Mesenchymal stem cell (in vitro differentiated cells and primary cell): ENCODE results near the gene ROPN1L.

Source experiments
- DNase-seq: peaks from one replicate; pipeline ENCODE4 v3.0.0-alpha.2; 2013
- H2AFZ ChIP-seq: one replicate; pipeline ENCODE4 v1.6.1; 2013; ENCODE audit warnings: low read depth, mild to moderate bottlenecking, control low read depth, inconsistent platforms, low read length, moderate library complexity
- H2AK5ac ChIP-seq: 2 replicates; pipeline ENCODE4 v1.6.1; 2013; ENCODE audit warnings: low read length, moderate library complexity, mild to moderate bottlenecking, inconsistent platforms; ENCODE audit not compliant: severe bottlenecking
- H2BK120ac ChIP-seq: one replicate; pipeline ENCODE4 v1.6.1; 2013; ENCODE audit warnings: low read depth, mild to moderate bottlenecking, inconsistent platforms, low read length, moderate library complexity
- H2BK12ac ChIP-seq, 2 experiments: one replicate each; pipeline ENCODE4 v1.6.1; 2013; ENCODE audit warnings: inconsistent platforms in 2 of 2, low read length in 2 of 2, mild to moderate bottlenecking in 2 of 2, moderate library complexity in 2 of 2, control low read depth in 1 of 2
- H2BK15ac ChIP-seq: one replicate; pipeline ENCODE4 v1.6.1; 2013; ENCODE audit warnings: mild to moderate bottlenecking, low read depth, inconsistent platforms; ENCODE audit not compliant: poor library complexity, severe bottlenecking
- H2BK5ac ChIP-seq: 2 replicates; pipeline ENCODE4 v1.6.1; 2013; ENCODE audit warnings: low read depth, mild to moderate bottlenecking, low read length, control low read depth, inconsistent platforms; ENCODE audit not compliant: poor library complexity, severe bottlenecking
- H3K14ac ChIP-seq, 2 experiments: one replicate each; pipeline ENCODE4 v1.6.1; 2013; ENCODE audit warnings: inconsistent platforms in 2 of 2, low read length in 2 of 2, control low read depth in 1 of 2, mild to moderate bottlenecking in 1 of 2, moderate library complexity in 1 of 2
- H3K18ac ChIP-seq, 2 experiments: one replicate each; pipeline ENCODE4 v1.6.1; 2013; ENCODE audit warnings: inconsistent platforms in 2 of 2, low read length in 2 of 2, control low read depth in 1 of 2, low read depth in 1 of 2, mild to moderate bottlenecking in 1 of 2
- H3K23ac ChIP-seq, 2 experiments: one replicate each; pipeline ENCODE4 v1.6.1; 2013; ENCODE audit warnings: inconsistent platforms in 2 of 2, low read length in 2 of 2, mild to moderate bottlenecking in 2 of 2, moderate library complexity in 2 of 2, control low read depth in 1 of 2
- H3K27ac ChIP-seq: 2 replicates; pipeline ENCODE4 v1.5.1; 2013; ENCODE audit warnings: mild to moderate bottlenecking, moderate library complexity, low read length, control low read depth, inconsistent platforms; ENCODE audit not compliant: poor library complexity, severe bottlenecking
- H3K27me3 ChIP-seq, 2 experiments: 2 replicates each; pipeline versions ENCODE4 v1.6.1 to v1.7.0; 2013; ENCODE audit warnings: low read length in 2 of 2, mild to moderate bottlenecking in 2 of 2, moderate library complexity in 2 of 2, control low read depth in 1 of 2, inconsistent platforms in 1 of 2; ENCODE audit not compliant: control insufficient read depth in 1 of 2, insufficient read depth in 1 of 2
- H3K36me3 ChIP-seq, 2 experiments: 2 replicates each; pipeline versions ENCODE4 v1.6.1 to v1.7.0; 2013; ENCODE audit warnings: low read length in 2 of 2, control low read depth in 1 of 2, inconsistent platforms in 1 of 2, low read depth in 1 of 2, mild to moderate bottlenecking in 1 of 2; ENCODE audit not compliant: insufficient read depth in 2 of 2, control insufficient read depth in 1 of 2
- H3K4ac ChIP-seq, 2 experiments: one replicate each; pipeline ENCODE4 v1.6.1; 2013; ENCODE audit warnings: inconsistent platforms in 2 of 2, low read length in 2 of 2, mild to moderate bottlenecking in 2 of 2, moderate library complexity in 2 of 2, control low read depth in 1 of 2, low read depth in 1 of 2
- H3K4me1 ChIP-seq: 2 replicates; pipeline ENCODE4 v1.6.1; 2013; ENCODE audit warnings: low read depth, low read length, control low read depth; ENCODE audit not compliant: control insufficient read depth, insufficient read depth
- H3K4me2 ChIP-seq: 2 replicates; pipeline ENCODE4 v1.6.1; 2013; ENCODE audit warnings: low read length, mild to moderate bottlenecking, inconsistent platforms; ENCODE audit not compliant: poor library complexity, severe bottlenecking
- H3K4me3 ChIP-seq, 2 experiments: 2 replicates each; pipeline versions ENCODE4 v1.5.1 to v1.7.0; 2013; ENCODE audit warnings: low read length in 2 of 2, mild to moderate bottlenecking in 2 of 2, control low read depth in 1 of 2, low read depth in 1 of 2; ENCODE audit not compliant: insufficient read depth in 1 of 2
- H3K79me1 ChIP-seq: replicated peaks from 2 replicates; pipeline ENCODE4 v1.6.1; 2013; ENCODE audit warnings: mild to moderate bottlenecking, control low read depth, low read length, inconsistent platforms; ENCODE audit not compliant: poor library complexity, severe bottlenecking
- H3K9ac ChIP-seq: 2 replicates; pipeline ENCODE4 v1.7.0; 2013; ENCODE audit warnings: mild to moderate bottlenecking, low read length, moderate library complexity
- H3K9me3 ChIP-seq: 2 replicates; pipeline ENCODE4 v1.7.0; 2013; ENCODE audit warnings: mild to moderate bottlenecking, low read length; ENCODE audit not compliant: control insufficient read depth
- H4K8ac ChIP-seq: one replicate; pipeline ENCODE4 v1.6.1; 2013; ENCODE audit warnings: inconsistent platforms, mild to moderate bottlenecking, low read length, moderate library complexity
- H4K91ac ChIP-seq: one replicate; pipeline ENCODE4 v1.6.1; 2013; ENCODE audit warnings: mild to moderate bottlenecking, low read length, inconsistent platforms
- WGBS: methylation state at CpG from one replicate; pipeline ENCODE4 v1.1.7; 2013; ENCODE audit warnings: mixed read lengths; 5-methylcytosine and 5-hydroxymethylcytosine counted together

Gene ROPN1L

GRCh38 chr5:10411336-10411735, 30.3 kb upstream of the ROPN1L start:
- DNase-seq = no peak
- Histone ChIP-seq H3K36me3 (peaks cover 30 to 100% of the 10 kb centered on the region in 2 experiments), H3K27ac (no peak overlapping the region), H3K4me1 (no peaks in the 10 kb centered on the region), H3K18ac (no peak overlapping the region), H2BK15ac (no peak overlapping the region), H2AK5ac (no peak overlapping the region), H3K14ac (no peak overlapping the region), H3K27me3 (no peaks in the 10 kb centered on the region), H3K79me1 (peaks cover 20% of the 10 kb centered on the region), H2BK12ac (no peak overlapping the region), H4K8ac (no peak overlapping the region), H3K4me3 (no peak overlapping the region), H3K4ac (no peak overlapping the region), H3K4me2 (no peak overlapping the region), H4K91ac (no peak overlapping the region), H3K23ac (no peak overlapping the region), H2BK120ac (no peak overlapping the region), H2AFZ (no peak overlapping the region), H3K9ac (no peak overlapping the region), H3K9me3 (no peaks in the 10 kb centered on the region), H2BK5ac (no peak overlapping the region)
- WGBS = 100% methylated on average over 2 of the region's 5 CpGs

- H3K4me3 ChIP-seq = no peak overlapping the region
- no peak overlapping the region for H4K91ac ChIP-seq
- H3K79me1 ChIP-seq = peaks cover 31% of the 10 kb centered on the region
- H3K18ac ChIP-seq = no peak overlapping the region
- H2BK120ac ChIP-seq = no peak overlapping the region
- WGBS = 96% methylated on average over 3 of the region's 3 CpGs
- H3K9me3 ChIP-seq = no peaks in the 10 kb centered on the region
- H3K36me3 ChIP-seq = peaks cover 31 to 98% of the 10 kb centered on the region in 2 experiments
- H2BK12ac ChIP-seq = no peak overlapping the region
- H3K14ac ChIP-seq = no peak overlapping the region
- DNase-seq = no peak
- peaks cover 4% of the 10 kb centered on the region for H3K4me1 ChIP-seq
- no peak overlapping the region for H3K27ac ChIP-seq
- no peak overlapping the region for H4K8ac ChIP-seq
- H2BK15ac ChIP-seq = no peak overlapping the region
- no peak overlapping the region for H3K23ac ChIP-seq
- no peak overlapping the region for H3K4me2 ChIP-seq
- H2BK5ac ChIP-seq = no peak overlapping the region
- H3K9ac ChIP-seq = no peak overlapping the region
- no peak overlapping the region for H2AFZ ChIP-seq
- H3K27me3 ChIP-seq = no peaks in the 10 kb centered on the region
- no peak overlapping the region for H3K4ac ChIP-seq
- H2AK5ac ChIP-seq = no peak overlapping the region
Measured at GRCh38 chr5:10416868-10417267, 24.8 kb upstream of the ROPN1L start.

- no peak overlapping the region for H4K91ac ChIP-seq
- no peak overlapping the region for H2BK12ac ChIP-seq
- no peak overlapping the region for H2BK5ac ChIP-seq
- peaks cover 27 to 93% of the 10 kb centered on the region in 2 experiments for H3K36me3 ChIP-seq
- no peak overlapping the region for H2BK120ac ChIP-seq
- no peak overlapping the region for H2BK15ac ChIP-seq
- peaks cover 4% of the 10 kb centered on the region for H3K4me1 ChIP-seq
- H3K4me2 ChIP-seq = no peak overlapping the region
- no peak overlapping the region for H3K18ac ChIP-seq
- H3K9ac ChIP-seq = no peak overlapping the region
- H3K14ac ChIP-seq = no peak overlapping the region
- no peak overlapping the region for H2AFZ ChIP-seq
- H3K23ac ChIP-seq = no peak overlapping the region
- H2AK5ac ChIP-seq = no peak overlapping the region
- no peak overlapping the region for H3K4me3 ChIP-seq
- DNase-seq = no peak
- peaks cover 30% of the 10 kb centered on the region for H3K79me1 ChIP-seq
- H3K9me3 ChIP-seq = no peaks in the 10 kb centered on the region
- no peak overlapping the region for H3K27ac ChIP-seq
- H4K8ac ChIP-seq = no peak overlapping the region
- no peak overlapping the region for H3K4ac ChIP-seq
- no peaks in the 10 kb centered on the region for H3K27me3 ChIP-seq
- WGBS = 100% methylated on average over 3 of the region's 4 CpGs
Measured at GRCh38 chr5:10418654-10419345, 22.9 kb upstream of the ROPN1L start.

- H3K23ac ChIP-seq = no peak overlapping the region
- H3K27ac ChIP-seq = no peak overlapping the region
- H3K18ac ChIP-seq = no peak overlapping the region
- no peaks in the 10 kb centered on the region for H3K9me3 ChIP-seq
- H2BK12ac ChIP-seq = no peak overlapping the region
- H3K4ac ChIP-seq = no peak overlapping the region
- H3K14ac ChIP-seq = no peak overlapping the region
- H3K79me1 ChIP-seq = peaks cover 33% of the 10 kb centered on the region
- H3K4me3 ChIP-seq = no peak overlapping the region
- no peaks in the 10 kb centered on the region for H3K27me3 ChIP-seq
- 96% methylated on average over 2 of the region's 2 CpGs for WGBS
- H4K8ac ChIP-seq = no peak overlapping the region
- H2BK5ac ChIP-seq = no peak overlapping the region
- DNase-seq = no peak
- H2AFZ ChIP-seq = no peak overlapping the region
- H2BK15ac ChIP-seq = no peak overlapping the region
- H3K4me2 ChIP-seq = no peak overlapping the region
- H2AK5ac ChIP-seq = peak overlapping the region; percentile 9
- H2BK120ac ChIP-seq = no peak overlapping the region
- H3K9ac ChIP-seq = peak overlapping the region; percentile 36
- H4K91ac ChIP-seq = no peak overlapping the region
- peaks cover 24 to 93% of the 10 kb centered on the region in 2 experiments for H3K36me3 ChIP-seq
- H3K4me1 ChIP-seq = peaks cover 4% of the 10 kb centered on the region
Measured at GRCh38 chr5:10420468-10420867, 21.2 kb upstream of the ROPN1L start.
